Mesodermal cell (in vitro differentiated cells): Measurements from ENCODE around the gene PPIL1.

Experiments used
- H3K27ac ChIP-seq: 2 replicates; pipeline ENCODE4 v1.7.0; 2013; ENCODE audit warnings: mild to moderate bottlenecking, low read depth, low read length, moderate library complexity; ENCODE audit not compliant: severe bottlenecking
- H3K36me3 ChIP-seq: 2 replicates; pipeline ENCODE4 v1.7.1; 2013; ENCODE audit warnings: mild to moderate bottlenecking, low read length, moderate library complexity; ENCODE audit not compliant: control insufficient read depth, insufficient read depth
- H3K4me1 ChIP-seq: one replicate; pipeline ENCODE4 v1.7.1; 2013; ENCODE audit warnings: mild to moderate bottlenecking, low read length; ENCODE audit not compliant: insufficient read depth, control insufficient read depth, poor library complexity, severe bottlenecking
- H3K4me3 ChIP-seq: 2 replicates; pipeline ENCODE4 v1.7.0; 2013; ENCODE audit warnings: low read length, control low read depth, mild to moderate bottlenecking; ENCODE audit not compliant: insufficient read depth, poor library complexity, severe bottlenecking; ENCODE audit errors: extremely low read depth
- H3K9me3 ChIP-seq: 2 replicates; pipeline ENCODE4 v1.7.1; 2013; ENCODE audit warnings: mild to moderate bottlenecking, low read length, moderate library complexity; ENCODE audit not compliant: control insufficient read depth
- WGBS, 2 experiments: methylation state at CpG; one replicate each; pipeline ENCODE4 v1.1.5; 2013; ENCODE audit warnings: missing lambda C conversion rate in 2 of 2; ENCODE audit not compliant: insufficient coverage in 2 of 2; 5-methylcytosine and 5-hydroxymethylcytosine counted together

The PPIL1 gene

DNA sequence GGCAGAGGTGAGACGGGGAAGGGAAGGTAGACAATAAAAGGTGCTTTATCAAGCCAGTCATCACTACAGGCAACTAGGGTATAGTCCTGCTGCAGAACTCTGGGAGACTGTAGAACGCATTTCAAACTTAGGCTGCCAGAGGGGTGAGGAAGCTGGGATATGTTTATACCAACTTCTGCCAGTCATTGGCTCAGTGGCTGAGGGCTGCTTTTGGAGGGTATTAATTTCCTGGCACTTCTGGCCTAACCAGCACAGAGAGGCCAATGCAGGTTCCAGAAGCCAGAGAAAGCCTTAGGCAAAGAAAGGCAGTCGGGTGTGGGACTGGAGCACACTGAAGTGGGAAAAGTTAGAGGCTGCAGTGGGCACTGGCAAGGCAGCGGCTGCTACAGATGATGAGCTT, 31.4 kb downstream of the PPIL1 start:
- 87 to 94% methylated on average over 3 to 4 of the region's 4 CpGs for WGBS, 2 experiments
- H3K4me1 ChIP-seq = peaks cover 13% of the 10 kb centered on the region
- no peaks in the 10 kb centered on the region for H3K36me3 ChIP-seq
- H3K4me3 ChIP-seq = no peak overlapping the region
- H3K9me3 ChIP-seq = no peaks in the 10 kb centered on the region
- H3K27ac ChIP-seq = no peak overlapping the region

DNA sequence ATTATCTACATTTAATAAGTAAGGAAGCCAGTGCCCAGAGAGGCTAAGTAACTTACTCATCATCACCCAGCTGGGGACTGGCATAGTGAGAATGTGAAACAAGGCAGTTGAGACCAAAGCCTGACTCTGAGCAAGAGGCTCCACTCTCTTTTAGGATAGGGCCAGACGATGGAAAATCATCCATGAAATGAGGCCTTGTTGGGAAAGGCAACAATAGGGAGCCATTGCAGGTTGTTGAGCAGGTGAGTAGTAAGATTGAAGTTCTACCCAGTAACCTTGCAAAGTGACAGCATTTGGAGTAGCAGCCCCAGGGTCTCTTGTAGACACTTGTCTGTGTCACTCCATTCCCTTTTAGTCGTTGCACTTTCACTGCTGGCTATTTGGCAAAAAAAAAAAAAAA, 32.8 kb downstream of the PPIL1 start:
- Histone ChIP-seq H3K36me3 (no peaks in the 10 kb centered on the region), H3K4me3 (no peak overlapping the region), H3K4me1 (peaks cover 12% of the 10 kb centered on the region), H3K9me3 (no peaks in the 10 kb centered on the region), H3K27ac (no peak overlapping the region)
- WGBS, 2 experiments = 100% methylated on average over 1 of the region's 2 CpGs

GRCh38 chr6:36840432-36841403, 33.9 kb downstream of the PPIL1 start:
- Histone ChIP-seq H3K27ac (no peak overlapping the region), H3K4me3 (peak overlapping the region; percentile 37), H3K36me3 (no peaks in the 10 kb centered on the region), H3K9me3 (no peaks in the 10 kb centered on the region), H3K4me1 (peaks cover 12% of the 10 kb centered on the region)
- WGBS, 2 experiments = 2 to 8% methylated on average over 30 to 39 of the region's 44 CpGs

- 0 to 1% methylated on average over 31 to 35 of the region's 70 CpGs for WGBS, 2 experiments
- Histone ChIP-seq H3K9me3 (no peaks in the 10 kb centered on the region), H3K27ac (no peak overlapping the region), H3K4me3 (peak overlapping the region; percentile 37), H3K4me1 (peaks cover 12% of the 10 kb centered on the region), H3K36me3 (no peaks in the 10 kb centered on the region)
These were observed 34.7 kb downstream of the PPIL1 start for GRCh38 chr6:36839749-36840431.

DNA sequence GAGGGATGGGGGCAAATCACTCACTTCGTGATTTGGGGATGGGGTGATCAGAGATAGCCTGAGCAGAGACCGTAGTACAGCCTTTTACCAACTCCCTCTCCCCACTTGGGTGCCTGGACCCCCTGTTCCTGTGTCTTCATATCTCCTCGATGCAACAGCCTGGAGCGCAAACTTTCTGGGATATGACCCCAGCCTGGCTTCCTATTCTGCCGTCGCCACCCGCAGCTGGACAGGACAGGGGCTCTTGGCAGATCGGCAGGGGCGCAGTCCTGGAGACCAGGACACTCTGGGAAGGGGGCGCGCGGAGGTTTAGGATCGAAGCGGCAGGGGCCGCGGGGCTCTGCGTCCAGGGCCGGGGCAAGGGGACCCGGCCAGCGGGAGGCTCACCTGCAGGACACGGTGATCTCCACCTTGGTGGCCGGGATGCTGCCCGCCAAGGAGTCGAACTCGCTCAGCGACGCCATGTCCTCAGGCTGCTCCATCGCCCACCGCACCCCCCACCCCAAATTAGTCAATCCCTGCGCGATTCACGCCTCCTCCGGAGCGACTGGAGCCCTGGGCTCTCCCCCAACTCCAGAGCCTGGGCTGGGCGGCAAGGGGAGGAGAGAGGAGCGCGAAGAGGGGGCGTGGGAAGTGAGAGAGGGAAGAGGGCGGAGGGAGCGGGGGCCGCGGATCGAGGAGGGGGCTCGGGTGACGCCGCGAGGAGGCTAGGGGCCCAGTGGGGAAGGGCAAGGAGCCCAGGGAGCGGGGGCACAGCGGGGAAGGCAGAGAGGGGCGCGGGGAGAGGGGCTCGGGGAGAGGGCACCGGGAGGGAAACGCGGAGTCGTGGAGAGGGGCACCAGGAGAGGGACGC, 35.5 kb downstream of the PPIL1 start, which contains the start of gene CPNE5:
TSS of gene CPNE5 (minus strand) at position 549 of the 853 bp plus-strand sequence. CDS start at position 482, 67 bp downstream.
- Histone ChIP-seq H3K36me3 (no peaks in the 10 kb centered on the region), H3K4me3 (peak within 1 kb of the TSS; percentile 37), H3K4me1 (peaks cover 12% of the 10 kb centered on the region), H3K27ac (no peak within 1 kb of the TSS), H3K9me3 (no peaks in the 10 kb centered on the region)
- 6 to 12% methylated on average over 28 to 39 of the region's 57 CpGs for WGBS, 2 experiments

DNA sequence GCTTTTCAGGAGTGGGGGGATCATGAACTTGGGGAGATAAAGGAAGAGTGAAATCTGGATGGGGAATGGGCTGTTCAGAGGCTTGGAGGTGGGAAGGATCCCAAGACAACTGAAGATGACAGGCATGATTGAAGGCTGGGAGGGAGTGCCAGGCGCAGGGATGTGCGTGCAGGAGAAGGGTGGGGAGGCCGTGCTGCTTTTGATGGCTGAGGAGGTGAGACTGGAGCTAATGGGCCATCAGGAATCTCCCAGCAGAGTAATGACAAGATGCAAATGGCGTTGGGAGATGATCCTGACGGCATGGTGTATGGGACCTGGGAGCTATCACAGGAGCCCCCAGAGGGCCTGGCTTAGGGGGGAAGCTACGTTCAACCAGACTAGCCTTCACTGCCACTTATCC, 36.9 kb downstream of the PPIL1 start:
- H3K27ac ChIP-seq = no peak overlapping the region
- WGBS, 2 experiments = 80% methylated on average over 5 to 6 of the region's 6 CpGs
- H3K4me3 ChIP-seq = no peak overlapping the region

GRCh38 chr6:36837022-36837339, 37.6 kb downstream of the PPIL1 start:
- Histone ChIP-seq H3K36me3 (no peaks in the 10 kb centered on the region), H3K4me1 (peaks cover 12% of the 10 kb centered on the region), H3K4me3 (no peak overlapping the region), H3K27ac (no peak overlapping the region), H3K9me3 (no peaks in the 10 kb centered on the region)
- 92 to 100% methylated on average over 2 of the region's 2 CpGs for WGBS, 2 experiments

More for the DNA sequence above, 36.9 kb downstream of the PPIL1 start:
- H3K9me3 ChIP-seq = no peaks in the 10 kb centered on the region
- H3K36me3 ChIP-seq = no peaks in the 10 kb centered on the region
- H3K4me1 ChIP-seq = peaks cover 12% of the 10 kb centered on the region

GRCh38 chr6:36836111-36837021, 38.2 kb downstream of the PPIL1 start:
- Histone ChIP-seq H3K4me3 (no peak overlapping the region), H3K9me3 (no peaks in the 10 kb centered on the region), H3K27ac (no peak overlapping the region), H3K4me1 (peaks cover 12% of the 10 kb centered on the region), H3K36me3 (no peaks in the 10 kb centered on the region)
- WGBS, 2 experiments = 74 to 83% methylated on average over 1 to 3 of the region's 3 CpGs

- Histone ChIP-seq H3K27ac (no peak overlapping the region), H3K4me1 (no peaks in the 10 kb centered on the region), H3K9me3 (no peaks in the 10 kb centered on the region), H3K36me3 (no peaks in the 10 kb centered on the region), H3K4me3 (no peak overlapping the region)
- WGBS, 2 experiments = 37 to 41% methylated on average over 9 to 12 of the region's 17 CpGs
These were observed 39.8 kb downstream of the PPIL1 start for GRCh38 chr6:36834576-36835341.
